Stimulated activated CD8-positive, alpha-beta memory T cell treated with anti-CD3 and anti-CD28 coated beads, Interleukin-15, amount 100 ng/mL, for 48 hours (primary cell): Measurements from ENCODE around the gene GUCA2B.

Experiments used
- DNase-seq, 2 donors: peaks; one replicate each; pipeline ENCODE4 v3.0.0-alpha.2; 2020; ENCODE audit warnings: low read depth in 2 of 2

The GUCA2B gene

DNA sequence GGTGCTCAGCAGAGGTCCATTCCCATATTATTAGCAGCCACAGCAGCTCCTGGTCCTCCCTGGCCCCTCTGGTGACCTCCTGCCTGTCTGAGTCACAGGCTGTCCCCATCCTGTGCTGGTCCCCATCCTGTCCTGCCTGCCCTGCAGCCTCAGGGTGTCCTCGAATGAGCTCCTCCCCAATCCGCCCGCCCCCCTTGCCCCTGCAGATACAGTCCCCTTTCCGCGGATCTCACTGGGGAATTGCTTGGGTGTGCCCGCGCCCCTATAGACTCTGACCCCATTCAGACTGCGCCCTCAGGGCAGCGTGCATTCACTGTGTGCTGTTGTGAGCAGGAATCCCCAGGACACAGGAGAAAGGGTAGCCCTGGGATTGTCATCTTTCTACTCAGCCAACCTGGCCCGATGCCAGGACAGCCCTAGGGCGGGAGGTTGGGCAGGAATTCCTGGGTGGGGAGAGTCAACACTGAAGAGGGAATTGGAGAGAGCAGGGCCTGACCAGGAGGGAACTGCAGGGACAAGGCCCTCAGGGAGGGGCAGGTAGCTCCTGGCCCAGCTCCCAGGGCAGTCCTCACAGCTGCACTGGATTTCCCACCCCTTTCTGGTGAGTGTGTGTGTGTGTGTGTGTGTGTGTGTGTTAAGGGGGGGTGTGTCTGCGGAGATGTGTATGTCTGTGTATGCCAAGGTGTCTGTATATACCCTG, 12.5 kb downstream of the GUCA2B start:
- no peak for DNase-seq

- DNase-seq = no peak
These were observed 14.6 kb downstream of the GUCA2B start for GRCh38 chr1:42167611-42168390.

GRCh38 chr1:42168391-42168670, 15.1 kb downstream of the GUCA2B start:
- no peak for DNase-seq

- DNase-seq = no peak
These were observed 15.6 kb downstream of the GUCA2B start for GRCh38 chr1:42168763-42169162.

GRCh38 chr1:42170779-42171621, 17.8 kb downstream of the GUCA2B start:
- DNase-seq = no peak

GRCh38 chr1:42171679-42172266, 18.6 kb downstream of the GUCA2B start:
- no peak for DNase-seq

DNA sequence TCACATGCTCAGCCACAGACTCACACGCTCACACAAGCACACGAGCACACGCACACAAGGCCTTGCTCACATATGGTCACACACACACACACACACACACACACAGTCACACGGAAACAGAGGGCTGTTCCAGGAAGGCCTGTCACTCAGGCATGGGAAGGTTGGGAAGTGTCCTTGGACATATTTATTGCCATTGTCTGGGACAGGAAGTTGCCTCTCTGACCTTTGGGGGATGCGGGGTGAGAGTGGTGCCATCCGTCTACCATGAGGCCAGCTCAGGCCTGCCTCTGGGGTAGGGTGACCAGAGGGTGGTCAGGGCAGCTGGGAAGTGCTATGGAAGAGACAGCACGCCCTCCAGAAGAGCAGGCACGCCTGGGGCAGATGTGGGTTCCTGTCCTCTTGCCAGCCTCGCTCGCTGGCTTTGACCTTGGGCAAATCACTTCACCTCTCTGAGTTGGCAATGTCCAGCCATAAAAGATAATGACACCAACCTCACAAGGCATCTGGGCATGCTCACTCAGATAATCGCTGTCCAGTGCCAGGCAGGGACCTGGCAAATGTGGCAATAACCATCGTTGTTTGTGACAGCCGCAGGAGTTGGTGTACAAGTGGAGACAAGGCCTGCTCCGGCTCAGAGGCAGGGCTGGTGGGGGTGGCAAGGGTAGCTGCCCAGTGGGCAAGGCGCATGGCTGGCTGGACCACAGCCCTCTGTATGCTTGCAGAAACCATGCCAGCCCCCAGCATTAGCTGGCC, 19.3 kb downstream of the GUCA2B start:
- DNase-seq = no peak

GRCh38 chr1:42173155-42173933, 20.1 kb downstream of the GUCA2B start:
- DNase-seq = peak; percentile 22 to 30

DNA sequence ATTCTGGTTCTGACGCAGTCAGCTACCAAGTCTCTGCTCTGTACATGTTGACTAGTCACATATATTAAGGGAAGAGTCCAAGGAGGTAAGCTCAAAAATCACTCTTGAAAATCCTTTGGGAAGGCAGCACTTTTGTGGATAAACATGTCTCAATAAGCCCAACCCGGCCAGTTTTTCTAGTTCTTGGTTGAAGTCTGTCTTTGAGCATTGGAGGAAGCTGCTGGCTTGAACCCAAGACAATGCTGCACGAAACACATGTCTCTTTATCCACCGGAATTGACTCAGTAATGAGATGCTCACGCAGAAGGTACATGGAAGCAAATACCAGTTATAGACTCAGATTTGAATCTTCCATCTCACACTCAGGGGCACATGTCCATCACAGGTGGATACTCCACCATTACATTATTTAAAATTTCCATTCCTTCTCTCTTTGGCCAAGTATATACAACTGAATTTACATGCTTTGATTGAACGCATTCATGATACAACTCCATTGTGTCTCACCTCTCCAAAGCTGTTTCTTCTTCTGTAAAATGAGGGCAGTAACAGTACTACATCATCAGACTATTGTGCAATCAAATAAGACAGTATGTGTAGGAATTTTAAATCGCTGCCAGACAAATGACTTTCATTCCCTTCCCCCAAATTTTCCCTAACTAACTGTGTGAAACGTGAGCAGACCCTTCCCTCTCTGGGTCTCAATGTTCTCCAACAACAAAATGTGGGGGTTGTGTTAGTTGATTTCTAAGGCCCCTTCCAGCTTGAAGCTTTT, 20.9 kb downstream of the GUCA2B start:
- DNase-seq = no peak

DNA sequence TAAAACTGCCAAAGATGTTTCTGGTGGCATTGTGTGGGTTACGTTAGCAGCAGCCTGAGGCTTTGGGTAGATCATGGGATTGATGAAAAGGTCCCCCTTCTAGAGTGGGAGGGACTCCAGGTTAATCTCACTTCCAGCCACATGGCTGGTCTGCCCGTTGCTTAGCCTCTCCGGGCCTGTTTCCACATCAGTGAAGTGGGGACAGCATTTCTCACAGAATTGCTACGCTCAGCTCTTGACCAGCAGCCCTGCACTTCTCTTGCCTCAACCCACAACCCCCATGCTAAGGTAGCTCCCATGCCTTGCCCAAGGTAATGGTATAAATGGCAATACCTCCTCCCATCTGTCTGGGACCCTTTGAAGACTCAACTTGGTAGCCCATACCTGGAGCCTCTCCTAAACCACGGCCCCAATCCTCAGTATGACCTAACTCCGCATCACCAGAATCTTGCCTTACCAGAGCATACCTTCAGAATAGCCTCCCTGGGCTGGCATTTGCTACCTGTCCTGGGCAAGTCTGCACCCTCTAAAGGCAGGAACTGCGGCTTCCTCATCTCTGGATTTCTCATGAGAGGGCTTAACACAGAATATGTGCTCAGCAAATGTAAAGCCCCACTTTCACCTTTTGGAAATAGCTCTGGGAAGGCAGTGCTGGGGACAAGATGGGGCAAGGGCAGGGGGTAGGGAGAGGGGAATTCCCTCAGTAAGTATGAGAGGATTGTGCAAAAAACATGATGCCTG, 22.3 kb downstream of the GUCA2B start:
- DNase-seq = no peak

GRCh38 chr1:42176902-42177519, 23.8 kb downstream of the GUCA2B start:
- no peak for DNase-seq

DNA sequence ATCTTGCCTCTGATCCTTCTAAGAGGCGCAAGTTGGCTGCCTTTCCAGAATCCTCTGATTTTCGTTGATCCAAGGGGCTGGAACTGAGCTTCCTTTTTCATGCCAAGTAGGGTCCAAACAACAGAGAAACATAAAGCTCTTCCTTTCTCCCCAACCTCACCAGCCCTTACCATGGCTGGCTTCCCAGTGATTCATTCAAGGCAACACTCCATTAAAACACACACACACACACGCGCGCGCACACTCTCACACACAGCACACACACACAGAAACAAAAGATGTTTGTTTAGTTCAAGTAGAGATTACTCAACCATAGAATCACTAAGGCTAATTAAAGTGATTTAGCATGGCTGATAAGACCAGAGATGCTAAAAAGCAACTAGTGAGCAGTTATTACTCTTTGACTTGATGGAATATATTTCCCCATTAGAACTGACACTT, 24.4 kb downstream of the GUCA2B start:
- no peak for DNase-seq

- no peak for DNase-seq
These were observed 25.0 kb downstream of the GUCA2B start for GRCh38 chr1:42178249-42178648.

- DNase-seq = no peak
These were observed 26.1 kb downstream of the GUCA2B start for GRCh38 chr1:42179275-42179674.

DNA sequence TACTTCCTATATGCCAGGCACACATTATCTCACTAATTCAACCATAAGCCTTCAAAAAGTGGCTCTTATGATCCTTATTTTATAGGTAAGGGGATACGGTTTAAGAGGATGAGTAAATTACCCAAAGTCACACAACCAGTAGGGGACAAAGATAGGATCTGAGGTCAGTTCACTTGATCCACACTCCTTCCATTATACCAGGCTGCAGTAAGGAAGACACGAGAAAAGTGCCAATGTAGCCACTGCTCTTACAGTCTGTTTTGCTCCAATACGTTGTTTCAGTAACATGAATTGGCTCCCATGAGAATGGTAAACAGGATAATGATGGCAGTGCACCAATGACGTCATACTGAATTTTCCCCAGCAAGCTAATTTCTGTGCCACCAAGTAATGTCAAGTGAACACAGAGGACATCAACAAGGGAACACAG, 26.7 kb downstream of the GUCA2B start:
- DNase-seq = no peak

DNA sequence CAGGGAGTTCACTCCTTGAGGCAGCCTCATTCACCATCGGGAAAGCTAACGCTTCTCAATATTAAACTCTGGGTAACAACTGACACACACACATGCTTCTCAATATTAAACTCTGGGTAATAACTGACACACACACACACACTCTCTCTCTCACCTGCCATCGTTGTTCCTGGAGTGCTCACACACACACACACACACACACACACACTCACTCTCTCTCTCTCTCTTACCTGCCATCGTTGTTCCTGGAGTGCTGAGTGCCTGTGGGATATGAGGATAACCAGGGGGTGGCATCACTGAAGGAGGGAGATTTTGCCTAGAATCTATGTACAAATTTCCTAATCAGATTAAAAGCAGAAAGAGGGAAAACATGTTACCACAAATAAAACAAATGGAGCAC, 28.5 kb downstream of the GUCA2B start:
- no peak for DNase-seq

- no peak for DNase-seq
These were observed 30.2 kb downstream of the GUCA2B start for GRCh38 chr1:42183210-42183956.

DNA sequence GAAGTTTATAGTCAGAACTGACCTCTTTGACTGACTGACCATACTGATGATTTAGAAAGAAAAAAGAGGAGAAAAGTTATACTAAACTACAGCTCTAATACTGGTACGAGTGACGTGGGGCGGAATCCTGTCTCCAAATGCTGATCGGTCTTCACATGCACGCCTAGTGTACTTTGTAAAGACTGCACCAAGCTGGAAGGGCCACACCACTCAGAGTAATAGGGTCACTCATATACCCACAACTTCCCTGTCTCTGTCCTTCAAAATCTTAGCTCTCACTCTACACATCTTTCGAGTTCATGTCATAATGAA, 30.7 kb downstream of the GUCA2B start:
- DNase-seq = no peak
